HG02763 (cell line): ENCODE results near the gene PAK6.

Source experiments
- ATAC-seq: cut with Tn5 transposase; IDR thresholded peaks from one replicate; pipeline ENCODE4 v1.9.1; 2021; ENCODE audit warnings: mild to moderate bottlenecking, moderate library complexity; ENCODE audit not compliant: unreplicated experiment

PAK6 gene

DNA sequence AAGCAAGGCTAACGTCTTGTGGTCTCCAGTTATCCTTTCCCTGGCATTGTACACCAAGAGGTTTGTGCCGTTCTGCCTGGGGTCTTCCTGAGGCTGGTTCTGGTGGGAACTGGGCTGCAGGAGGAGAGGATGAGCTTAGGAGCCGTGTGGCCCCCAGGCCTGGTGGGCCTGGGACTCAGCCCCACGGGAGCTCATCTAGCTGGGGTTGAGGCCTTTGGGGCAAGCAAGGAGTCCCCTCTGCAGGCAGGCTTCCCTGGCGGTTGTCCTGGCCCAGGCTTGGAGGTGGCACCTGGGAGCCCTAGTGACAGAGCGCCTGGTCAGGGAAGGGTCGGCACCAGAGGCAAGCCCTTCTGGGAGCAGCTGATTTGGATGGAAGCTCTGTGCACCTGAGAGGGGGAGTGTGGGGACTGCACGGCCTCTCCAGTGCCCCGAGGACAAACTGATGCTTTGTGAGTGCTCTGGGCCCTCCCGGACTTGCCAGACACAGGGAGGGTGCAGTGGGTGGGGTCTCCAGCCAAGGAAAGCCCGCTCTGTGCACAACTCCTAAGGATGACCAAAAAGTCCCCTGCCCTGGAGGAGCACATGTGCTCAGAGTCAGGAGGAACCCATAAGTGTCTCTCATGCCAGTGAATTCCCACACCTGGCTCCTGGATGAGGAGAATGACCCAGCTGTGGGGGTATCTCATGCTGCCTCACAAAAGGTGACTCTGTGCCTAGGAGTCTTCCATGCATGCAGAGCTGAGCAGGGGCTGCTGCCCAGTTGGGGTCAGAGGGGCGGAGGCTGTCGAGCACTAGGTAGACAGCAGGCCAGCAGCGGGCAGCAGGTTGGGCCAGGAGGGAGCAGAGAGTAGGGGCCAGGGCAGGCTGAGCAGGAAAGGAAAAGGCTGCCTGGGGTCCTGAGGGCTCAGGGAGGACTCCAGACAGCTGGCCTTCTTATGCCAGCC is 2.7 kb downstream of the PAK6 start:
- no peak for ATAC-seq

GRCh38 chr15:40242213-40242599 is 3.3 kb downstream of the PAK6 start:
- no peak for ATAC-seq

DNA sequence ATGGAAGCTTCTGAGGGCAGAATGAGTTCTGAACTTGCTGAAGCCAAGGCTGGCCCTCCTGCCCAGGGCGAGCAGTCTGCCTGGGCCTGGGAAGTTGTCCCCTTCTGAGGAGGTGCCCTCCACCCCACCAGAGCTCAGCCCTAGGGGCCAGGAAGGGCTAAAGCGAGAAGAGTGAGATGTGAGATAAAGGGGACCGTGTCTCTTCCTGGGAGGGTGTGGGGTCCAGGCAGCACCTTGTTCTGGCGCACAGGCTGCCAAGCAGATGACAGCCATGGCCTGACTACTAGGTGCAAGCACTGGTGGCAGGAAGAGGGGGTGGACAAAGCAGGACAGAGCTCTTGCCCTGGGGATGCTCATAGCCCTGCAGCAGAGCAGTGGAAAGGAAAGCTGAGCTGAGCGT is 3.7 kb downstream of the PAK6 start:
- ATAC-seq = no peak

DNA sequence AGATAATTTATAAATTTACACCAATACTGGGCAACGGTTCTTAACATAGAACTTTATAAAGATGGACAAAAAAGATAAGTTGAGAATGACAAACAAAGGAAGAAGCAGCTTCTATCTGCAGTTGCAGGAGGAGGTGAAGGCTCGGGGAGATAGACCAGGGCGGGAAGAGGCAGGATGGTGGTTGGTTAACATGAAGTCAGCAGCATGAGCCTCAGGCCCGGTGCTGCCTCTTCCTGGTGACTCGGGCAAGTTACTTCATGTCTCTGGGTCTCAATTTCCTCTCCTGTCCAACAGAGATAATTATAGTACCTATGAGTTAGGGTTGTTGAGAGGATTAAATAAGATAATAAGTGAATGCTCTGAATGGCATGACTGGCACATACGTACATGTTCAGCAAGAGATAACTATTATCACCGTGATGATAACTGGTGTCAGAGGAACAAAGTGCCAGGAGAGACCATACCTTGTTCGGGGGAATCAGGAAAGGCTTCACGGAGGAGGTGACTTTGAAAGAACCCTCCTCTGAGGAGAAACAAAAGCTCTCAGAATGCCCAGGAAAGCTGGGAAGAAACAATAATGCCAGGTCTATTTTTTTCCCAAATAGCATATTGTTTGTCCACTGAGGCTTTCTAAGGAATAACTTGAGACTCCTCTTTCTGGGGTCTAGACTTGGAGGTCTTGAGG is 4.4 kb downstream of the PAK6 start:
- no peak for ATAC-seq

DNA sequence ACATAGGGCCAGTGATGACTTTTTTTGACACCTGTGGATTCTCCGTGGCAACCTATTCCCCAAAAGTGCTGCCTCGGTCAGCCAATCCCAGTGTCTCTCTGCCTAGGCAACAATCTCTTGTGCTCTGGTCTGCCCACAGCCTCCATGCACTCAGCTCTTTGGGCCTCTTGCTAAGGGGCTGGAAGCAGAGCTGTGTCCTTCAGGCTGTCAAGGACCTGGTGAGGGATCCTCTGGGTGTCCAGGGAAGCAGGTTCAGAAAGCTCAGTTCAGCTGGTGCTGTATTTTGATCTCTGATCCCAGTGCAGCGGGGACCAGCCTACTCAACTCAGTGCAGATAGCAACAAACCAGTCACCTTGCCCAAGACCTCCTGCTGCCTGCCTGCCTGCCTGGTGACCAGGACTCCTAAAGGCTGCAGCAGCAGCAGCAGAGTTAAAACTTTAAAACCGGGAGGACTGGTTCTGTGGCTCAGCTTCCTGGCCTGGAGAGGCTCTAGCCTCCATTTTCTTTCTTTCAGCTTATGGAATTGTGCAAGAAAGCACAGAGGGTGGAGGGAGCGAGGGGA is 6.2 kb downstream of the PAK6 start:
- no peak for ATAC-seq

DNA sequence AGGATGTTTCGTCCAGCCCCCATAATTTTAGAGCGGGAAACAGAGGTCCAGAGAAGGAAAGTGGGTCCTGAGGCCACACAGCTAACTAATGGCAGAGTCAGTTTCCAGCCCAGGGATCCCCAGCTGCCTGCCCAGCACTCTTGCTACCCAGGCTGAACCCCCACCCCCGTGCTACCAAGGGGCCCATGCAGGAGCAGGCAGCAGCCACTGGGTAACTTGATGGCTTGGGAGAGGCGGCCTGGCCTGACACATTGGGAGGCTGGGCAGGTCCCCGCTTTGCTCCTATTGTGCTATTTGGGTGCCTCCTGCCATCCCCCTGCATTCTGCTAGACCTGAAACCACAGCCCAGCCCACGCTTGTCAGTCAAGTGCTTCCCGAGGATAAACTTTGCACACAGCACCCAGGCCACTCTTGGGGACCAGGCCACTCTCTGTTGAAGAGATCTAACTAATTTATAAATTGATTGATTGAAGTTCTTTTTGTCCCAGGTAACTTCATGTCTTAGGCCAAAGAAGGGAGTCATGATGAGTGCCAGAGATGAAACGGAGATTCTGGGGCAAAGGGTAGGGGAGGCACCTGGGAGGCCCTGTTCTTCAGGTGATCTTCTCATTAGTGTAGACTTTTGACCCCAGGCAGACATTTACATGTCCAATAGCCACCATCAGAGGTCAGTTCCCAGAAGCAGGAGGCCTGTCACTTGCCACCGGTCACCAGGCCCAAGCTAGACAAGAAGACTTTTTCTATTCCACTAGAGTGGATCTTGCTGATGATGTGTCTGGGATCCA is 7.0 kb downstream of the PAK6 start:
- no peak for ATAC-seq

- no peak for ATAC-seq
Observed at GRCh38 chr15:40246496-40247280, 7.8 kb downstream of the PAK6 start.

- ATAC-seq = no peak
Observed at GRCh38 chr15:40247406-40247971, 8.6 kb downstream of the PAK6 start.

- ATAC-seq = no peak
Observed at GRCh38 chr15:40248006-40248783, 9.3 kb downstream of the PAK6 start.

DNA sequence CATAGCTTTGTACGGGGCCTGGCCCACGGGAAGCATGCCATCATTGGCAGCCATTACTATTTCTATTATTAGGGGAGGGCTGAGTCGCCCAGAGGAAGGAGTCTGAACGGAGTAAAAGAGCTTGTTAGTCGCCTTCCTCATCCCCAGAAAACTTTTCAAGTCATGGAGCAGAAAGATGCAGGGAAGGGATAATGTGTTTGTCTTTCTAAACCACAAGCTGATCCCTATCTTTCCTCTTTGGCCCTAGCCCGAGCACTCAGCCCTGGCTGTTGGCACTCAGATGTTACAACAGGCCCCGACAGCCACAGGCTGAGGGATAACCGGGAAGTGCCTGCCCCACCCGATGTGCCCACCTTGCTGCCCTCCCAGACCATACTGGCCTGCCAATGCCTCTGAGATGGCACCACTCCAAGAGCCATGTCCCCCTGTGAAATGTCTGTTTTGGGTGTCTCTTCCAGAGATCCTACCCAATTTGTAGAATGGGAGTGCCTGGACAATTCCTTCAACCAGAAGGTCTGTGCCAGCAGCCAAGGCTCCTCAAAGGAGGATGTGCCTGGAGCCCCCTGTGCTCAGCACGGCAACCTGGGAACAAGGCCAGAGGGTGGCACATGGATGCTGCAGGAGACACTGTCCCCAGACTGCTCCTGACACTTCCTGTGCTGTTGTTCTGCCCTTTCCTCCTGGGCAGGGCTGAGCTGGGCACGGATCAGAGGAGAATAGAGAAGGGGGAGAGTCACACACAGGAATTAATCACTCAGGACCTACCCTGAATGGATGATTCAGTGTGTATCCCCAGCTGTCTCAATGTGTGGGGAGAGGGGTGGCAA is 10.8 kb downstream of the PAK6 start:
- ATAC-seq = no peak

DNA sequence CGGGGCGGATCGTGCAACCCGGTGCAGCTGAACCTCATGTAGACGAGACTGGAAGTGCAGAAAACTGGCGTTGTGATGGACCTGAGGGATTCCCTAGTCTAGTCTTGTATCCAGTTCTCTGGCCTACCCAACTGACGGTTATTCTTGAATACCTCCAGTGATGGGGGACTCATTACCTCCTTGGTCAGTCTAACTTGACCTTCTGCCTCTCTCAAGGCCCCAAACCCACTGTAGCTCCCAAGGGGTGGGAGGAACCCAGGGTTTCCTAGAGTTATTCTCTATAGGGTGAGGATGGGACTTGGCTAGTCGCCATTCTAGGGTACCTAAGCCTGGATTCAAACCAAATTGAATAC is 11.4 kb downstream of the PAK6 start:
- ATAC-seq = no peak

- ATAC-seq = no peak
Observed at GRCh38 chr15:40250771-40251483, 12.1 kb downstream of the PAK6 start.

GRCh38 chr15:40251486-40252140 is 12.8 kb downstream of the PAK6 start:
- no peak for ATAC-seq

- ATAC-seq = no peak
Observed at GRCh38 chr15:40252141-40252437, 13.2 kb downstream of the PAK6 start.

DNA sequence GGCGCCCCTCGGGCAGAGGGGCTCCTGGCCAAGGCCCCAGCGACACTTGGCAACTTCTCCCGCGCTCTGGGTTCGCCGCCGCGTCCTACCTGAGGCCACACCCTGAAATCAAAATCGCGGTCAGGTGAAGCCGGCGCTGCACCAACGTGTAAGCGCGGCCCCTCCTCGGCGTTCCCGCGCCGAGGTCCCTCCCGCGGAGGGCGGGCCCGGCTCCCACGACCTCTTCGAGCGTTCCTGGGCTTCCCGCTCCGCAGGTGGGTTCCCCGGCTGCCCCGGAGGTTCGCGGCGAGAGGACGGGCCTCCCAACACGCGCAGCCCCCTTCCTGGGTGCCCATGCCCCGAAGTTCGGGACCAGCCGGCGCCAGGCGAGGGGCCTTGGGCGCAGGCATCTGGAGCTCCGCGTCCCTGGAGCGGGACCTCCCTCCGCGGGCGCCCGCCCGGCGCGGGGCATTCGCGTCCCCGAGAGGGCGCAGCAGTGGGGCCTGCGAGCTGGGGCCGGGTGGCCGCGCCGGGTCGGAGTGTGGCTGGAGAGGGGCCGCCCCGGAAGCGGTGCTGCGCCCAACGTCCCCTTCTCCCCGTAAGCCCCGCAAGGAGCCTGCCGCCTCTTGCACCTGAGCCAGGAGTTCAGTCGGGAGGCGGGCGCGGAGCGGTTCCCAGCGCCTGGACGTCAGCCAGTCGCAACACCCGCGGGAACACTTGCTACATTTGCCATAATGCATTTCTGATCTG is 13.7 kb downstream of the PAK6 start:
- no peak for ATAC-seq

DNA sequence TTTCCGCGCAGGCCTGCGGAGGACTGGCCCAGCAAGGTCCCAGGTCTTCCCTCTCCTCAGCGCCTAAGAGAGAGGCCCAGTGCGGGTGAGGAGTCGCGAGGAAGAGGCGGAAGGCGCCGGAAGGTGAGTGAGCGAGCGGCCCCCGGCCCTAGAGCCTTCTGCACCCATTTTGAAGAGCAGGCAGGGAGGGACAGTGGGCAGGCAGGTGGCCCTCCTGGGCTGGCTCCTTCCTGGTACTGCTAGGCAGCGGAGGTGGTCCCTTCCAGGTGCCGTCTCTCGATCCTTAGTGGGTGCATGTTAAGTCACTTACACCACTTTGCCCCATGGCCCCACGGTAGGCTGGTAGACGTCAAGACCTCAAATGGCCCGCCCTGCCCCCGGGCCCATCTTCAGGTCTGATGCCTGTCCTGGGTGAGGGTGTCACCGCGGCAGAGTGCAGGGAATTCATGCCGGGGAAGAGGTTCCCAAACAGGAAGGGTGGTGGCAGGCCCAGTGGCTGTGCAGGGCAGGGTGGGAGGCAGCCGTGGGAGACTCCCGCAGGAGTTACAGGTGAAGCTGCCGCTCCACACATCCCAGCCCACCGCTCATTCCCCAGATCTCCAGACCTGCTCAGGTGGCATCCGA is 14.4 kb downstream of the PAK6 start:
- no peak for ATAC-seq
